K562 (cell line): ENCODE measurements around the gene DCAF17. TPM values are rescaled to one million over a fixed set of nuclear protein-coding genes. Genes with fewer than 3 reads are reported as not detected.

Experiments used
- ATAC-seq: fragments of 200-7000 bp; cut with Tn5 transposase; 3 replicates; pipeline ENCODE4 v1.9.1; 2020; ENCODE audit warnings: moderate library complexity
- BruUV-seq: library from RNA; stranded (reverse); fragments of 400-500 nt; replicated peaks from 2 replicates; lab custom pipeline; 2021; lab: Mats Ljungman, UMichigan
- CTCF ChIA-PET: fragments of 300-600 bp; formaldehyde crosslinking; extraction: SDS; loops from one replicate; lab custom pipeline; 2021; ENCODE audit warnings: low intra/inter-chr PET ratio; lab: Yijun Ruan, JAX
- POLR2A ChIA-PET: fragments of 300-600, 350-650 bp; sonication (Branson Sonifier 250); formaldehyde crosslinking; extraction: SDS; loops from one replicate; lab custom pipeline; 2021; ENCODE audit warnings: antibody characterized with exemption, inconsistent platforms; lab: Yijun Ruan, JAX
- DNase-seq, 4 experiments: peaks; one replicate each; pipeline versions ENCODE4 v3.0.0 to v3.0.0-alpha.2; 2011 to 2018; ENCODE audit warnings: low spot score in 3 of 4, mixed read lengths in 3 of 4; ENCODE audit errors: extremely low read depth in 1 of 4
- FAIRE-seq: peaks from 2 replicates; lab custom pipeline; 2011; peaks lifted over from hg19 to GRCh38; lab: Jason Lieb, UNC
- H2AFZ ChIP-seq: 2 replicates; pipeline ENCODE4 v1.6.0; 2011; ENCODE audit warnings: low read depth, low read length, control low read depth, inconsistent platforms
- H3K27ac ChIP-seq: fragments of 200-600 bp; 3 replicates; pipeline ENCODE4 v1.8.0; 2011; ENCODE audit warnings: low read depth, mild to moderate bottlenecking, control low read depth, inconsistent platforms, low read length, moderate library complexity, mixed read lengths; ENCODE audit errors: extremely low read depth
- H3K27me3 ChIP-seq, 2 experiments: fragments of 300-600 bp in 1 of 2; 2 replicates in 1 of 2; 3 replicates in 1 of 2; pipeline versions ENCODE4 v1.6.0 to v1.8.0; 2011; ENCODE audit warnings: inconsistent platforms in 2 of 2, low read length in 2 of 2, mild to moderate bottlenecking in 1 of 2, mixed read lengths in 1 of 2, moderate library complexity in 1 of 2; ENCODE audit not compliant: control insufficient read depth in 2 of 2, insufficient read depth in 2 of 2
- H3K36me3 ChIP-seq: fragments of 300-600 bp; 3 replicates; pipeline ENCODE4 v1.8.0; 2011; ENCODE audit warnings: mild to moderate bottlenecking, low read length, inconsistent platforms; ENCODE audit not compliant: control insufficient read depth, insufficient read depth
- H3K4me1 ChIP-seq, 2 experiments: fragments of 200-600 bp in 1 of 2; replicated peaks in 1 of 2; 2 replicates in 1 of 2; 3 replicates in 1 of 2; pipeline versions ENCODE4 v1.5.1 to v1.8.0; 2011; ENCODE audit warnings: inconsistent platforms in 2 of 2, low read length in 2 of 2, mild to moderate bottlenecking in 1 of 2, mixed read lengths in 1 of 2, moderate library complexity in 1 of 2; ENCODE audit not compliant: control insufficient read depth in 2 of 2, insufficient read depth in 2 of 2
- H3K4me2 ChIP-seq: 2 replicates; pipeline ENCODE4 v1.6.1; 2011; ENCODE audit warnings: low read length, control low read depth, inconsistent platforms, mixed read lengths; ENCODE audit not compliant: insufficient read depth
- H3K4me3 ChIP-seq: fragments of 200-600 bp; sonication (generic), shearing (Covaris generic); 2 replicates; pipeline ENCODE4 v1.5.1; 2016; ENCODE audit warnings: control low read depth, inconsistent platforms
- H3K79me2 ChIP-seq: fragments of 200-600 bp; 3 replicates; pipeline ENCODE4 v1.8.0; 2011; ENCODE audit warnings: low read length, inconsistent platforms; ENCODE audit not compliant: control insufficient read depth, insufficient read depth
- H3K9ac ChIP-seq, 2 experiments: 2 replicates each; pipeline versions ENCODE4 v1.6.0 to v1.6.1; 2011; ENCODE audit warnings: low read depth in 2 of 2, low read length in 2 of 2, control low read depth in 1 of 2, inconsistent platforms in 1 of 2, mild to moderate bottlenecking in 1 of 2, mixed read lengths in 1 of 2; ENCODE audit not compliant: insufficient read depth in 1 of 2
- H3K9me1 ChIP-seq: one replicate; pipeline ENCODE4 v1.6.0; 2011; ENCODE audit warnings: inconsistent platforms, mild to moderate bottlenecking, low read length, moderate library complexity; ENCODE audit not compliant: control insufficient read depth, insufficient read depth
- H3K9me3 ChIP-seq: replicated peaks from 2 replicates; pipeline ENCODE4 v1.5.1; 2011; ENCODE audit warnings: low read depth, low read length, inconsistent platforms; ENCODE audit not compliant: control insufficient read depth, insufficient read depth
- H4K20me1 ChIP-seq: replicated peaks from 2 replicates; pipeline ENCODE4 v1.6.1; 2011; ENCODE audit warnings: low read length, inconsistent platforms, mixed read lengths; ENCODE audit not compliant: control insufficient read depth, insufficient read depth
- C11orf30 ChIP-seq: fragments of 450-650 bp; IDR thresholded peaks from 2 replicates; pipeline ENCODE4 v1.6.1; 2016; ENCODE audit warnings: low read depth, mild to moderate bottlenecking
- CBX5 ChIP-seq: IDR thresholded peaks from 2 replicates; pipeline ENCODE4 v1.6.1; 2014; ENCODE audit warnings: low read depth, borderline replicate concordance
- CTCF ChIP-seq, 3 experiments: IDR thresholded peaks in 2 of 3; conservative IDR thresholded peaks in 1 of 3; 2 replicates each; pipeline ENCODE4 v1.5.1; 2011 to 2012; ENCODE audit warnings: low read length in 3 of 3, mild to moderate bottlenecking in 3 of 3, control low read depth in 2 of 3, improper control_type of control experiment in 1 of 3, inconsistent platforms in 1 of 3, low read depth in 1 of 3, mixed read lengths in 1 of 3, moderate library complexity in 1 of 3; ENCODE audit not compliant: insufficient read depth in 2 of 3
- ETV5 ChIP-seq: sonication (generic); formaldehyde crosslinking; IDR thresholded peaks from 2 replicates; pipeline ENCODE4 v1.4.0; 2020; ENCODE audit warnings: low read depth, mild to moderate bottlenecking, missing genetic modification reagents
- GTF3C2 ChIP-seq: IDR thresholded peaks from 3 replicates; pipeline ENCODE4 v1.6.1; 2011; ENCODE audit warnings: borderline replicate concordance, mild to moderate bottlenecking, moderate library complexity; ENCODE audit not compliant: insufficient read length; ENCODE audit errors: extremely low read depth
- HCFC1 ChIP-seq: IDR thresholded peaks from 2 replicates; pipeline ENCODE4 v1.6.1; 2012; ENCODE audit warnings: low read depth, low read length, improper control_type of control experiment
- MEIS2 ChIP-seq: fragments of 450-650 bp; IDR thresholded peaks from 2 replicates; pipeline ENCODE4 v1.6.1; 2014; ENCODE audit warnings: mild to moderate bottlenecking; ENCODE audit not compliant: partially characterized antibody
- RBM17 ChIP-seq: fragments of 200-400 bp; formaldehyde crosslinking; IDR thresholded peaks from 2 replicates; pipeline ENCODE4 v1.6.1; 2017; ENCODE audit warnings: low read depth, mild to moderate bottlenecking, low read length, borderline replicate concordance
- SMARCA5 ChIP-seq: fragments of 450-650 bp; IDR thresholded peaks from 2 replicates; pipeline ENCODE4 v1.6.1; 2016
- SREBF1 ChIP-seq: fragments of 150-350 bp; IDR thresholded peaks from 2 replicates; pipeline ENCODE4 v1.6.1; 2014; ENCODE audit warnings: antibody characterized with exemption, low read depth, low read length, borderline replicate concordance
- ZNF431 ChIP-seq: sonication (generic); formaldehyde crosslinking; IDR thresholded peaks from 2 replicates; pipeline ENCODE4 v1.8.0; 2022; ENCODE audit warnings: mild to moderate bottlenecking, missing genetic modification reagents
- ZSCAN32 ChIP-seq: fragments of 450-650 bp; formaldehyde crosslinking; IDR thresholded peaks from 2 replicates; pipeline ENCODE4 v1.4.0; 2020; ENCODE audit warnings: mild to moderate bottlenecking, moderate library complexity
- WGBS: fragments of 100-300 bp; shearing (Covaris generic); methylation state at CpG from one replicate; pipeline ENCODE4 v1.1.6; 2016; ENCODE audit warnings: low coverage, mixed read lengths; ENCODE audit not compliant: insufficient coverage; ENCODE audit errors: missing lambda C conversion rate; 5-methylcytosine and 5-hydroxymethylcytosine counted together
- in situ Hi-C: fragments of 300-500 bp; cut with MboI; formaldehyde crosslinking; loops from 4 replicates; pipeline ENCODE4 v1.15.0; 2018; ENCODE audit warnings: inconsistent platforms, mixed read lengths
- intact Hi-C: fragments of 100-400 bp; cut with micrococcal nuclease; formaldehyde crosslinking; loops from 2 replicates; pipeline ENCODE4 v1.14.2; 2022
- polyA plus RNA-seq, 8 experiments: library from polyadenylated mRNA; depleted of rRNA in 4 of 8; stranded (reverse) in 5 of 8; unstranded in 3 of 8; fragments of >200 nt; fragmentation: Nextera tagmentation in 2 of 8; fragmentation: Illumina TruSeq in 1 of 8; extraction: Ambion mirVana in 2 of 8; extraction: Trizol in 1 of 8; gene quantifications; 2 replicates each; pipeline versions ENCODE4 v1.2.1 to v1.2.3, GENCODE V29; 2011 to 2014; ENCODE audit warnings: inconsistent platforms in 1 of 8, missing spikeins in 1 of 8
- total RNA-seq, 7 experiments: library from RNA; depleted of rRNA in 6 of 7; stranded (reverse); fragments of >200 nt in 6 of 7; fragmentation: Illumina TruSeq in 2 of 7; extraction: Trizol in 2 of 7; gene quantifications; 2 replicates each; pipeline versions ENCODE4 v1.2.1 to v1.2.3, GENCODE V29; 2011 to 2021; ENCODE audit warnings: low replicate concordance in 1 of 7
- TF ChIP-seq, protein P1 (sequence below): sonication (generic); formaldehyde crosslinking; IDR thresholded peaks from 2 replicates; pipeline ENCODE4 v1.5.0; 2020; ENCODE audit warnings: missing genetic modification reagents
- TF ChIP-seq, protein P2 (sequence below): conservative IDR thresholded peaks from 2 replicates; pipeline ENCODE4 v1.6.1; 2011; ENCODE audit warnings: low read depth, mild to moderate bottlenecking, low read length; ENCODE audit not compliant: control insufficient read depth

The DCAF17 gene
- total and polyA plus RNA-seq, 9 of the 15 experiments (the other 6 are each of a cell fraction or from before 2014, with no cell fraction given) = 10.0 to 38.5 (median 27.1) TPM

DNA sequence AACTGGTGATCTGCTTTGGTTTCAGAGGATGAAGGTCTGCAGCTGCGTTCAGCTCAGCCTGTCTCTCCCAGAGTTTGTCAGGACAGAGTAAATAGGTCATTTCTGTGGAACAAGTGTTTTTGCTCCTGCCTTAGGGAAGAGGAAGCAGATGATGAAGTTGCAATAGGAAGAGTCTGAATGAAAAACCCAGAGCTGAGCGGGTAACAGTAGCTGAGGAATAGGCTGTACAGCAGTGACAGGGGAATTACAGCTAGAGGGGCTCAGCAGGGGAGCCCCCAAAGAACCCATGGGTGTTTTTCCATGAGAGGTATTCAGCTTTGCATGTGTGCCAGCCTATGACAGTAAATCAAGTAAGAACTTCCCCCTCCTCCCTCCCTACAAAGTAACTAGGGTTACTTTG, 78.0 kb downstream of the DCAF17 start (continued):
- TF ChIP-seq CTCF (IDR thresholded peaks at IDR 0.05 in 2 of 3, conservative IDR thresholded peaks at IDR 0.05 in 1 of 3; ENCODE audit: insufficient read depth in 2 of 3, low read depth in 1 of 3, low read length in 3 of 3) = no peak
- TF ChIP-seq MEIS2 = peak; percentile 44
- no peak for TF ChIP-seq SREBF1
- TF ChIP-seq SMARCA5 = no peak

- Histone ChIP-seq H3K9me1 (no peaks in the 10 kb centered on the region), H4K20me1 (no peaks in the 10 kb centered on the region), H3K4me3 (no peak overlapping the region), H3K4me1 (peaks cover 18 to 54% of the 10 kb centered on the region in 2 experiments; a peak in 4 of 5 replicates), H3K79me2 (no peaks in the 10 kb centered on the region), H3K27me3 (no peaks in the 10 kb centered on the region), H3K4me2 (no peak overlapping the region), H3K36me3 (no peaks in the 10 kb centered on the region), H3K9me3 (0 out of 2 replicates have a peak, but pooled peaks cover 2% of the 10 kb centered on the region), H2AFZ (peak overlapping the region; percentile 66; the same call in 1 of the 2 replicates), H3K27ac (peak overlapping the region; percentile 46; the same call in 2 of the 3 replicates), H3K9ac (peak overlapping the region in 1 of 2 experiments; percentile 14; a peak in 1 of 4 replicates)
- DNase-seq (no peak), FAIRE-seq (no peak), ATAC-seq (no peak)
- ChIA-PET CTCF (no interaction called here), POLR2A (interaction anchor here (4.8 kb wide), 1 partner anchor 10 kb away, joined by 51 read pairs; the partner anchor contains the start of gene CYBRD1)
- intact Hi-C loops = no loop called here
- BruUV-seq = no TSS peak
- 50% methylated on average over 1 of the region's 1 CpG for WGBS
- in situ Hi-C loops = no loop called here
- TF ChIP-seq C11orf30 (peak; percentile 60), ETV5 (CRISPR knock-in tag) (no peak), CBX5 (no peak), ZNF431 (CRISPR knock-in tag) (no peak), ZSCAN32 (CRISPR knock-in tag) (no peak), GTF3C2 (no peak), RBM17 (no peak), HCFC1 (no peak)
- TF ChIP-seq, protein P1, sequence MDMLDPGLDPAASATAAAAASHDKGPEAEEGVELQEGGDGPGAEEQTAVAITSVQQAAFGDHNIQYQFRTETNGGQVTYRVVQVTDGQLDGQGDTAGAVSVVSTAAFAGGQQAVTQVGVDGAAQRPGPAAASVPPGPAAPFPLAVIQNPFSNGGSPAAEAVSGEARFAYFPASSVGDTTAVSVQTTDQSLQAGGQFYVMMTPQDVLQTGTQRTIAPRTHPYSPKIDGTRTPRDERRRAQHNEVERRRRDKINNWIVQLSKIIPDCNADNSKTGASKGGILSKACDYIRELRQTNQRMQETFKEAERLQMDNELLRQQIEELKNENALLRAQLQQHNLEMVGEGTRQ (CRISPR knock-in tag) = no peak
- TF ChIP-seq, protein P2, sequence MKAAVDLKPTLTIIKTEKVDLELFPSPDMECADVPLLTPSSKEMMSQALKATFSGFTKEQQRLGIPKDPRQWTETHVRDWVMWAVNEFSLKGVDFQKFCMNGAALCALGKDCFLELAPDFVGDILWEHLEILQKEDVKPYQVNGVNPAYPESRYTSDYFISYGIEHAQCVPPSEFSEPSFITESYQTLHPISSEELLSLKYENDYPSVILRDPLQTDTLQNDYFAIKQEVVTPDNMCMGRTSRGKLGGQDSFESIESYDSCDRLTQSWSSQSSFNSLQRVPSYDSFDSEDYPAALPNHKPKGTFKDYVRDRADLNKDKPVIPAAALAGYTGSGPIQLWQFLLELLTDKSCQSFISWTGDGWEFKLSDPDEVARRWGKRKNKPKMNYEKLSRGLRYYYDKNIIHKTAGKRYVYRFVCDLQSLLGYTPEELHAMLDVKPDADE = no peak
These were observed 78.7 kb downstream of the DCAF17 start for GRCh38 chr2:171512683-171513195.
